IMR-90 (cell line): ENCODE measurements around the gene SNCA. TPM values are rescaled to one million over a fixed set of nuclear protein-coding genes. Genes with fewer than 3 reads are reported as not detected.

ENCODE experiments used
- ATAC-seq: fragments of 200-7000 bp; cut with Tn5 transposase; 2 replicates; pipeline ENCODE4 v1.9.1; 2020; ENCODE audit warnings: low read depth, mild to moderate bottlenecking, moderate library complexity
- BruUV-seq: library from RNA; stranded (reverse); fragments of 400-500 nt; replicated peaks from 2 replicates; lab custom pipeline; 2021; lab: Mats Ljungman, UMichigan
- CTCF ChIA-PET: fragments of 300-600 bp; formaldehyde crosslinking; extraction: SDS; loops from one replicate; lab custom pipeline; 2021; ENCODE audit warnings: antibody characterized with exemption; lab: Yijun Ruan, JAX
- POLR2A ChIA-PET: fragments of 300-600 bp; sonication (Branson Sonifier 250); formaldehyde crosslinking; loops from one replicate; lab custom pipeline; 2022; ENCODE audit warnings: antibody characterized with exemption; ENCODE audit not compliant: unreplicated experiment; lab: Charles Lee
- DNase-seq: peaks from one replicate; pipeline ENCODE4 v3.0.0; 2013
- H2AFZ ChIP-seq: replicated peaks from 2 replicates; pipeline ENCODE3; 2013; ENCODE audit warnings: low read length, mild to moderate bottlenecking; ENCODE audit not compliant: poor library complexity
- H2AK5ac ChIP-seq: 2 replicates; pipeline ENCODE4 v1.6.1; 2013; ENCODE audit warnings: low read depth, low read length, inconsistent platforms
- H2AK9ac ChIP-seq: replicated peaks from 2 replicates; pipeline ENCODE3; 2013; ENCODE audit warnings: mild to moderate bottlenecking, low read depth, low read length, moderate library complexity; ENCODE audit not compliant: poor library complexity
- H2BK120ac ChIP-seq: 2 replicates; pipeline ENCODE4 v1.6.1; 2013; ENCODE audit warnings: low read depth, low read length, inconsistent platforms
- H2BK15ac ChIP-seq: 3 replicates; pipeline ENCODE4 v1.6.1; 2013; ENCODE audit warnings: low read depth, low read length, inconsistent platforms
- H2BK20ac ChIP-seq: 2 replicates; pipeline ENCODE4 v1.6.1; 2013; ENCODE audit warnings: low read depth, mild to moderate bottlenecking, inconsistent platforms, low read length, moderate library complexity
- H2BK5ac ChIP-seq: 2 replicates; pipeline ENCODE4 v1.6.1; 2013; ENCODE audit warnings: mild to moderate bottlenecking, low read depth, low read length, inconsistent platforms; ENCODE audit not compliant: poor library complexity, severe bottlenecking
- H3K14ac ChIP-seq: replicated peaks from 2 replicates; pipeline ENCODE4 v1.6.1; 2013; ENCODE audit warnings: low read depth, low read length, inconsistent platforms
- H3K18ac ChIP-seq: 2 replicates; pipeline ENCODE4 v1.6.1; 2013; ENCODE audit warnings: low read depth, low read length, control low read depth
- H3K23ac ChIP-seq: 2 replicates; pipeline ENCODE4 v1.6.1; 2013; ENCODE audit warnings: low read depth, low read length, inconsistent platforms
- H3K27ac ChIP-seq: 2 replicates; pipeline ENCODE4 v1.5.1; 2013; ENCODE audit warnings: mild to moderate bottlenecking, control low read depth, low read length; ENCODE audit not compliant: insufficient read depth
- H3K27me3 ChIP-seq: 2 replicates; pipeline ENCODE4 v1.6.1; 2013; ENCODE audit warnings: low read length; ENCODE audit not compliant: control insufficient read depth, insufficient read depth
- H3K36me3 ChIP-seq: 2 replicates; pipeline ENCODE4 v1.6.1; 2013; ENCODE audit warnings: low read length, mixed read lengths; ENCODE audit not compliant: control insufficient read depth, insufficient read depth
- H3K4ac ChIP-seq: 2 replicates; pipeline ENCODE4 v1.6.1; 2013; ENCODE audit warnings: low read depth, low read length, inconsistent platforms
- H3K4me1 ChIP-seq: 2 replicates; pipeline ENCODE4 v1.6.1; 2013; ENCODE audit warnings: low read length, mixed read lengths; ENCODE audit not compliant: control insufficient read depth, insufficient read depth
- H3K4me2 ChIP-seq: 2 replicates; pipeline ENCODE4 v1.6.1; 2013; ENCODE audit warnings: low read depth, mild to moderate bottlenecking, control low read depth, low read length, moderate library complexity
- H3K4me3 ChIP-seq: 2 replicates; pipeline ENCODE4 v1.5.1; 2013; ENCODE audit warnings: low read depth, mild to moderate bottlenecking, control low read depth, low read length, moderate library complexity; ENCODE audit not compliant: insufficient read depth
- H3K56ac ChIP-seq: 2 replicates; pipeline ENCODE4 v1.6.1; 2013; ENCODE audit warnings: low read length, inconsistent platforms; ENCODE audit not compliant: insufficient read depth; ENCODE audit errors: extremely low read depth
- H3K79me1 ChIP-seq, 2 experiments: 2 replicates each; pipeline ENCODE4 v1.6.1; 2013; ENCODE audit warnings: low read length in 2 of 2, inconsistent platforms in 1 of 2, low read depth in 1 of 2
- H3K9ac ChIP-seq: 2 replicates; pipeline ENCODE4 v1.6.1; 2013; ENCODE audit warnings: low read depth, low read length, control low read depth
- H3K9me1 ChIP-seq: 2 replicates; pipeline ENCODE4 v1.6.1; 2013; ENCODE audit warnings: low read length, inconsistent platforms; ENCODE audit not compliant: insufficient read depth
- H3K9me3 ChIP-seq: 2 replicates; pipeline ENCODE4 v1.6.1; 2013; ENCODE audit warnings: low read length; ENCODE audit not compliant: control insufficient read depth, insufficient read depth
- H4K20me1 ChIP-seq: 2 replicates; pipeline ENCODE4 v1.6.1; 2013; ENCODE audit warnings: low read length, inconsistent platforms; ENCODE audit not compliant: insufficient read depth
- H4K5ac ChIP-seq: 2 replicates; pipeline ENCODE4 v1.6.1; 2013; ENCODE audit warnings: mild to moderate bottlenecking, low read depth, low read length, control low read depth
- H4K8ac ChIP-seq, 2 experiments: 2 replicates each; pipeline ENCODE4 v1.6.1; 2013; ENCODE audit warnings: low read depth in 2 of 2, low read length in 2 of 2, control low read depth in 1 of 2, inconsistent platforms in 1 of 2
- H4K91ac ChIP-seq: 2 replicates; pipeline ENCODE4 v1.6.1; 2013; ENCODE audit warnings: low read depth, low read length, inconsistent platforms; ENCODE audit not compliant: insufficient read depth
- BHLHE40 ChIP-seq: fragments of 150-350 bp; IDR thresholded peaks from 2 replicates; pipeline ENCODE4 v1.6.1; 2016; ENCODE audit warnings: mild to moderate bottlenecking, low read depth, low read length
- CEBPB ChIP-seq: IDR thresholded peaks from 2 replicates; pipeline ENCODE4 v1.6.1; 2012; ENCODE audit warnings: low read depth, low read length, improper control_type of control experiment
- CHD1 ChIP-seq: IDR thresholded peaks from 2 replicates; pipeline ENCODE4 v1.6.1; 2012; ENCODE audit warnings: low read depth, low read length, improper control_type of control experiment
- CTCF ChIP-seq: conservative IDR thresholded peaks from 2 replicates; pipeline ENCODE4 v1.5.1; 2012; ENCODE audit warnings: mild to moderate bottlenecking, low read depth, low read length, improper control_type of control experiment
- FOS ChIP-seq: fragments of 150-350 bp; IDR thresholded peaks from 2 replicates; pipeline ENCODE4 v1.6.1; 2016; ENCODE audit warnings: low read depth, low read length
- MAFK ChIP-seq: IDR thresholded peaks from 2 replicates; pipeline ENCODE4 v1.6.1; 2012; ENCODE audit warnings: low read depth, low read length, improper control_type of control experiment
- MAZ ChIP-seq: IDR thresholded peaks from 2 replicates; pipeline ENCODE4 v1.6.1; 2012; ENCODE audit warnings: low read depth, mild to moderate bottlenecking, low read length, improper control_type of control experiment, moderate library complexity, borderline replicate concordance
- MXI1 ChIP-seq: IDR thresholded peaks from 2 replicates; pipeline ENCODE4 v1.6.1; 2012; ENCODE audit warnings: low read depth, mild to moderate bottlenecking, low read length, moderate library complexity, borderline replicate concordance
- NFE2L2 ChIP-seq: fragments of 150-350 bp; IDR thresholded peaks from 2 replicates; pipeline ENCODE4 v1.6.1; 2016; ENCODE audit warnings: low read depth, mild to moderate bottlenecking, low read length
- POLR2A ChIP-seq: IDR thresholded peaks from 2 replicates; pipeline ENCODE4 v1.6.1; 2012; ENCODE audit warnings: mild to moderate bottlenecking, low read depth, low read length
- RAD21 ChIP-seq: IDR thresholded peaks from 2 replicates; pipeline ENCODE4 v1.6.1; 2012; ENCODE audit warnings: low read length, improper control_type of control experiment
- RCOR1 ChIP-seq: IDR thresholded peaks from 2 replicates; pipeline ENCODE4 v1.6.1; 2012; ENCODE audit warnings: mild to moderate bottlenecking, low read length, improper control_type of control experiment; ENCODE audit not compliant: insufficient replicate concordance
- RFX5 ChIP-seq: IDR thresholded peaks from 2 replicates; pipeline ENCODE4 v1.8.0; 2012; ENCODE audit warnings: low read depth, mild to moderate bottlenecking, low read length, moderate library complexity
- SMC3 ChIP-seq: fragments of 150-350 bp; IDR thresholded peaks from 2 replicates; pipeline ENCODE4 v1.6.1; 2016; ENCODE audit warnings: low read depth, mild to moderate bottlenecking, antibody characterized with exemption, low read length, moderate library complexity
- WGBS, 2 experiments: methylation state at CpG; one replicate each; pipeline versions ENCODE4 v1.1.5 to v1.1.7; 2013; ENCODE audit warnings: missing lambda C conversion rate in 2 of 2; ENCODE audit not compliant: insufficient read length in 1 of 2; ENCODE audit errors: extremely low coverage in 2 of 2; 5-methylcytosine and 5-hydroxymethylcytosine counted together
- dilution Hi-C: fragments of 300-500 bp; cut with HindIII; formaldehyde crosslinking; loops from one replicate; pipeline ENCODE4 v1.14.3; 2018; ENCODE audit warnings: low sequenced_read_pairs; ENCODE audit not compliant: unreplicated experiment
- in situ Hi-C: fragments of 300-500 bp; cut with MboI; formaldehyde crosslinking; loops from 3 replicates; pipeline ENCODE4 v1.14.3; 2019; ENCODE audit warnings: low sequenced_read_pairs, inconsistent platforms, mixed read lengths
- intact Hi-C: fragments of 100-400 bp; cut with micrococcal nuclease; formaldehyde crosslinking; loops from 2 replicates; pipeline ENCODE4 v1.10.0; 2022
- polyA plus RNA-seq, 3 experiments: library from polyadenylated mRNA; depleted of rRNA; stranded (reverse); fragments of >200 nt; gene quantifications; 2 replicates each; pipeline ENCODE4 v1.2.3, GENCODE V29; 2012; ENCODE audit warnings: low replicate concordance in 1 of 3
- total RNA-seq: library from RNA; depleted of rRNA; stranded (reverse); fragments of >200 nt; gene quantifications from 2 replicates; pipeline ENCODE4 v1.2.3, GENCODE V29; 2012
- TF ChIP-seq, protein P1 (sequence below): fragments of 150-350 bp; IDR thresholded peaks from 2 replicates; pipeline ENCODE4 v1.6.1; 2017; ENCODE audit warnings: mild to moderate bottlenecking, antibody characterized with exemption, low read length, low read depth
- TF ChIP-seq, protein P2 (sequence below): fragments of 150-350 bp; IDR thresholded peaks from 2 replicates; pipeline ENCODE4 v1.6.1; 2016; ENCODE audit warnings: low read depth, mild to moderate bottlenecking, low read length, moderate library complexity, borderline replicate concordance

Gene SNCA
- total and polyA plus RNA-seq, 2 of the 4 experiments (the other 2 are of a cell fraction) = 0.36 to 0.46 TPM

GRCh38 chr4:89719536-89720090 lies 117.3 kb downstream of the SNCA start:
- Histone ChIP-seq H2AFZ (no peak overlapping the region), H3K23ac (no peak overlapping the region), H3K14ac (no peak overlapping the region), H4K91ac (no peak overlapping the region), H2AK9ac (no peak overlapping the region), H3K27ac (no peak overlapping the region), H3K4me3 (no peak overlapping the region), H2BK120ac (no peak overlapping the region), H3K4ac (no peak overlapping the region), H3K9me1 (no peaks in the 10 kb centered on the region), H3K9ac (no peak overlapping the region), H3K4me1 (peaks cover 2% of the 10 kb centered on the region; the same call in 1 of the 2 replicates), H3K4me2 (no peak overlapping the region), H2BK5ac (no peak overlapping the region), H4K5ac (no peak overlapping the region), H3K36me3 (no peaks in the 10 kb centered on the region), H4K8ac (no peak overlapping the region), H4K20me1 (no peaks in the 10 kb centered on the region), H3K9me3 (no peaks in the 10 kb centered on the region), H3K27me3 (no peaks in the 10 kb centered on the region), H3K79me1 (no peaks in the 10 kb centered on the region), H3K18ac (no peak overlapping the region), H2AK5ac (no peak overlapping the region), H3K56ac (no peak overlapping the region), H2BK20ac (no peak overlapping the region), H2BK15ac (no peak overlapping the region)
- ChIA-PET CTCF (no interaction called here), POLR2A (interaction anchor here (0.6 kb wide), 1 partner anchor 663 kb away, joined by 13 read pairs; no protein-coding TSS in a partner anchor)
- in situ Hi-C loops (no loop called here), intact Hi-C loops (no loop called here), dilution Hi-C loops (no loop called here)
- WGBS, 2 experiments = no CpG with 5 or more reads among the region's 7 CpGs
- DNase-seq (no peak), ATAC-seq (no peak)
- BruUV-seq = no TSS peak
- TF ChIP-seq RFX5 (no peak), MXI1 (no peak), FOS (no peak), MAZ (no peak), RCOR1 (no peak), CTCF (no peak), RAD21 (no peak), POLR2A (no peak), BHLHE40 (no peak), CHD1 (no peak), NFE2L2 (no peak), SMC3 (no peak), MAFK (no peak), CEBPB (no peak)
- TF ChIP-seq, protein P1, sequence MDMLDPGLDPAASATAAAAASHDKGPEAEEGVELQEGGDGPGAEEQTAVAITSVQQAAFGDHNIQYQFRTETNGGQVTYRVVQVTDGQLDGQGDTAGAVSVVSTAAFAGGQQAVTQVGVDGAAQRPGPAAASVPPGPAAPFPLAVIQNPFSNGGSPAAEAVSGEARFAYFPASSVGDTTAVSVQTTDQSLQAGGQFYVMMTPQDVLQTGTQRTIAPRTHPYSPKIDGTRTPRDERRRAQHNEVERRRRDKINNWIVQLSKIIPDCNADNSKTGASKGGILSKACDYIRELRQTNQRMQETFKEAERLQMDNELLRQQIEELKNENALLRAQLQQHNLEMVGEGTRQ = no peak
- TF ChIP-seq, protein P2, sequence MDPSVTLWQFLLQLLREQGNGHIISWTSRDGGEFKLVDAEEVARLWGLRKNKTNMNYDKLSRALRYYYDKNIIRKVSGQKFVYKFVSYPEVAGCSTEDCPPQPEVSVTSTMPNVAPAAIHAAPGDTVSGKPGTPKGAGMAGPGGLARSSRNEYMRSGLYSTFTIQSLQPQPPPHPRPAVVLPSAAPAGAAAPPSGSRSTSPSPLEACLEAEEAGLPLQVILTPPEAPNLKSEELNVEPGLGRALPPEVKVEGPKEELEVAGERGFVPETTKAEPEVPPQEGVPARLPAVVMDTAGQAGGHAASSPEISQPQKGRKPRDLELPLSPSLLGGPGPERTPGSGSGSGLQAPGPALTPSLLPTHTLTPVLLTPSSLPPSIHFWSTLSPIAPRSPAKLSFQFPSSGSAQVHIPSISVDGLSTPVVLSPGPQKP = no peak
